Osteoblast (primary cell): ENCODE measurements around the gene TULP4. TPM values are rescaled to one million over a fixed set of nuclear protein-coding genes. Genes with fewer than 3 reads are reported as not detected.

Experiments used
- DNase-seq: peaks from one replicate; pipeline ENCODE4 v3.0.0; 2011; ENCODE audit warnings: low spot score, mixed read lengths; ENCODE audit not compliant: insufficient read length; ENCODE audit errors: missing footprints
- H2AFZ ChIP-seq: 2 replicates; pipeline ENCODE4 v1.6.0; 2011; ENCODE audit warnings: mild to moderate bottlenecking, low read length
- H3K27ac ChIP-seq: 2 replicates; pipeline ENCODE4 v1.5.1; 2011; ENCODE audit warnings: mild to moderate bottlenecking, low read depth, low read length, moderate library complexity
- H3K27me3 ChIP-seq: 2 replicates; pipeline ENCODE4 v1.6.0; 2012; ENCODE audit warnings: mild to moderate bottlenecking, control low read depth, inconsistent platforms, low read length, moderate library complexity; ENCODE audit not compliant: insufficient read depth
- H3K36me3 ChIP-seq: 2 replicates; pipeline ENCODE4 v1.5.1; 2011; ENCODE audit warnings: mild to moderate bottlenecking, low read length, control low read depth, moderate library complexity; ENCODE audit not compliant: insufficient read depth
- H3K4me1 ChIP-seq: 2 replicates; pipeline ENCODE4 v1.5.1; 2011; ENCODE audit warnings: mild to moderate bottlenecking, low read length, control low read depth, moderate library complexity; ENCODE audit not compliant: insufficient read depth
- H3K4me2 ChIP-seq: 2 replicates; pipeline ENCODE4 v1.6.0; 2011; ENCODE audit warnings: mild to moderate bottlenecking, low read length; ENCODE audit not compliant: insufficient read depth
- H3K4me3 ChIP-seq: fragments of 200-600 bp; sonication (generic); 3 replicates; pipeline ENCODE4 v1.5.1; 2012; ENCODE audit warnings: mild to moderate bottlenecking, low read length, inconsistent platforms; ENCODE audit not compliant: insufficient read depth
- H3K79me2 ChIP-seq: 2 replicates; pipeline ENCODE4 v1.6.0; 2012; ENCODE audit warnings: mild to moderate bottlenecking, low read length, control low read depth, inconsistent platforms; ENCODE audit not compliant: insufficient read depth
- H3K9me3 ChIP-seq: 2 replicates; pipeline ENCODE4 v1.5.1; 2011; ENCODE audit warnings: low read depth, low read length, control low read depth
- H4K20me1 ChIP-seq: 2 replicates; pipeline ENCODE4 v1.6.0; 2012; ENCODE audit warnings: mild to moderate bottlenecking, low read length, control low read depth; ENCODE audit not compliant: insufficient read depth
- total RNA-seq: library from RNA; depleted of rRNA; stranded (reverse); fragments of >200 nt; gene quantifications from 2 replicates; pipeline ENCODE4 v1.2.3, GENCODE V29; 2012
- TF ChIP-seq, protein P1 (sequence below): IDR thresholded peaks from 2 replicates; pipeline ENCODE4 v1.5.1; 2011; ENCODE audit warnings: mild to moderate bottlenecking, low read depth, low read length, moderate library complexity; ENCODE audit errors: extremely low read depth

Gene TULP4
- total RNA-seq, 1 donor = 172 TPM

DNA sequence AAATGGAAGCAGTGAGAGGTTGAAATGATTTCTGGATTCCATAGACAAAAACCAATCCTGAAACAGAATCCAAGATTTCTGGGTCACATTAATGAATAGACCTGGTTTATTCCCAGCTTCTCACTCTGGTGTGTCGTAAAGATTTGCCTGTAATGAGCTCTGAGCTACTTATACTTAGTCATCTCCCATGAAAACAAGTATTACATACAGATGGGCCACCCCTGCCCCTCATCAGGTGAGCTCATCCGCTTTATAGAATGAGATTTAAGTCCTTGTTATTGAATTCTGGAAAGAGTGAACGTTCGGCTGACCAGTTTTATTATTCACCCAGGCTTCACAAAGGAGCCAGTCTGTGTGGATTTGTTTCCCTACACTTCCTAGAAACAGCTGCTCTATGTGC, 200.5 kb downstream of the TULP4 start:
- TF ChIP-seq, protein P1, sequence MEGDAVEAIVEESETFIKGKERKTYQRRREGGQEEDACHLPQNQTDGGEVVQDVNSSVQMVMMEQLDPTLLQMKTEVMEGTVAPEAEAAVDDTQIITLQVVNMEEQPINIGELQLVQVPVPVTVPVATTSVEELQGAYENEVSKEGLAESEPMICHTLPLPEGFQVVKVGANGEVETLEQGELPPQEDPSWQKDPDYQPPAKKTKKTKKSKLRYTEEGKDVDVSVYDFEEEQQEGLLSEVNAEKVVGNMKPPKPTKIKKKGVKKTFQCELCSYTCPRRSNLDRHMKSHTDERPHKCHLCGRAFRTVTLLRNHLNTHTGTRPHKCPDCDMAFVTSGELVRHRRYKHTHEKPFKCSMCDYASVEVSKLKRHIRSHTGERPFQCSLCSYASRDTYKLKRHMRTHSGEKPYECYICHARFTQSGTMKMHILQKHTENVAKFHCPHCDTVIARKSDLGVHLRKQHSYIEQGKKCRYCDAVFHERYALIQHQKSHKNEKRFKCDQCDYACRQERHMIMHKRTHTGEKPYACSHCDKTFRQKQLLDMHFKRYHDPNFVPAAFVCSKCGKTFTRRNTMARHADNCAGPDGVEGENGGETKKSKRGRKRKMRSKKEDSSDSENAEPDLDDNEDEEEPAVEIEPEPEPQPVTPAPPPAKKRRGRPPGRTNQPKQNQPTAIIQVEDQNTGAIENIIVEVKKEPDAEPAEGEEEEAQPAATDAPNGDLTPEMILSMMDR = no peak
- no peaks in the 10 kb centered on the region for H3K9me3 ChIP-seq
- no peak overlapping the region for H2AFZ ChIP-seq
- no peaks in the 10 kb centered on the region for H3K36me3 ChIP-seq
- H3K4me2 ChIP-seq = no peak overlapping the region
- H4K20me1 ChIP-seq = no peaks in the 10 kb centered on the region
- no peak overlapping the region for H3K4me3 ChIP-seq
- DNase-seq = no peak
- H3K27me3 ChIP-seq = peaks cover 15% of the 10 kb centered on the region
- peaks cover 4% of the 10 kb centered on the region for H3K4me1 ChIP-seq
- H3K79me2 ChIP-seq = no peaks in the 10 kb centered on the region
- H3K27ac ChIP-seq = no peak overlapping the region

DNA sequence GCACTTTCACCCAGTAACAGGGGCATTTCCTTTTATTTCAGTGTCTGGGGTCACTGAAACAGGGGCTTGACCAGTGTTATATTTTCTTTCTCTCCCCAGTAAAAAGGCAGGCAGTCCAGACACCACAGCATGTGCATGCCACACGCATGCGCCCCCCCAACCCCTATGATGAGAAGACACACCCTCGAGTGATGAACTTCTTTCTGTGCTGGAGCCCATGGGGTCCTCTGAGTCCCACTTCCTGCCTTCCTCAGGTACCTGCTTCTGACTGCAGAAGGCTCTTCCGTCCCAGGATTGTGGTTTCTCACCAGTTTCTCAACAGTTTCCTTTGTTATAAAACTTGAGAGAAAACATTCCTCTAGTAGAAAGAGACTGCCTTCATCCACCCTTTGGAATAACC, 201.9 kb downstream of the TULP4 start:
- DNase-seq = peak; percentile 35
- H3K36me3 ChIP-seq = no peaks in the 10 kb centered on the region
- TF ChIP-seq, protein P1 = no peak

DNA sequence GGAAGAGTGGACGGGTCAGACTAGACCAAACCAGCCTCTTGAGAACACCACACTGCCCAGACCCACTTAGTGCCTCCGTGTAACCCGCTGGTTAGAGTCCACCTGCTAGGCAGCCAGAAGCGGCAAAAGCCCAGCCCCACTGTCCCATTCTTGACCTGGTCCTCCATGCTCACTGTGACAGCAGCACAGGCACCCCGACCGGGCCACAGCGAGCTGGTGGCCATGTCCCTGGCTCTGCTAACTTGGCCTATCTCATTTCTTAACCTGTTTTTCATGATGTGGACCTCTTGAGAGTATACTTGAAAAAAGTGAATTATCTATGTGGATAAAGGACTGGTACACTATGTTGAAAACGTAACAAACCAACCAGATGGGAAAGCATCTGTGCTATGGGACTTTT, 202.7 kb downstream of the TULP4 start:
- Histone ChIP-seq H3K4me1 (peaks cover 12% of the 10 kb centered on the region), H3K27me3 (peaks cover 18% of the 10 kb centered on the region), H3K9me3 (no peaks in the 10 kb centered on the region), H3K79me2 (no peaks in the 10 kb centered on the region), H4K20me1 (no peaks in the 10 kb centered on the region), H2AFZ (no peak overlapping the region), H3K36me3 (no peaks in the 10 kb centered on the region), H3K4me2 (no peak overlapping the region), H3K27ac (no peak overlapping the region), H3K4me3 (no peak overlapping the region)
- TF ChIP-seq, protein P1 = no peak
- no peak for DNase-seq

More for the DNA sequence above, 201.9 kb downstream of the TULP4 start:
- Histone ChIP-seq H3K79me2 (no peaks in the 10 kb centered on the region), H3K4me2 (no peak overlapping the region), H3K9me3 (no peaks in the 10 kb centered on the region), H3K27me3 (peaks cover 18% of the 10 kb centered on the region), H3K4me1 (peaks cover 12% of the 10 kb centered on the region), H2AFZ (no peak overlapping the region), H4K20me1 (no peaks in the 10 kb centered on the region), H3K4me3 (no peak overlapping the region), H3K27ac (no peak overlapping the region)

DNA sequence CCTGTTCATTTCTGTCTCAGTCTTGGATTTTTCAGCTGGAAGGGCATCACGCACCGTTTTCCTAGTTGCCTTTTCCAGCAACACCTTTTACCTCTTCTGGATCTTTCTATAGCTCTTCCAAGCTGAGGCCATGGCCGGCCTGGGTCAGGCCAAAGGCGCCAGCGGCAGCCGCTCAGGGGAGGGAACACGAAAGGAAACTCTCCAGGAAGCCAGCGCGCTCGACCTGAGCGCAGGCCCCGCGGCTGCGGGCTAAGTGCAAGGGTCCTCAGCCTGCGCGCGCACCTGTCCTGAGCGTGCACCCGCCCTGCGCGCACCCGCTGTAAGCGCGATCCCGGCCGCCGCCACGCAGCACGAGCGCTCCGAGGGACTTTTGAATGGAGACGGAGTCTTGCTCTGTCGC, 203.8 kb downstream of the TULP4 start:
- H3K27me3 ChIP-seq = peaks cover 18% of the 10 kb centered on the region
- H4K20me1 ChIP-seq = no peaks in the 10 kb centered on the region
- TF ChIP-seq, protein P1 = no peak
- H3K4me3 ChIP-seq = no peak overlapping the region
- H3K4me1 ChIP-seq = peaks cover 12% of the 10 kb centered on the region
- no peak overlapping the region for H3K27ac ChIP-seq
- H3K79me2 ChIP-seq = no peaks in the 10 kb centered on the region
- H3K36me3 ChIP-seq = no peaks in the 10 kb centered on the region
- no peaks in the 10 kb centered on the region for H3K9me3 ChIP-seq
- DNase-seq = peak; percentile 42
- no peak overlapping the region for H3K4me2 ChIP-seq
- H2AFZ ChIP-seq = no peak overlapping the region
